Pulmonary artery endothelial cell (primary cell): ENCODE measurements around the gene CAPN13. TPM values are rescaled to one million over a fixed set of nuclear protein-coding genes. Genes with fewer than 3 reads are reported as not detected.
"Not testable (repeated sequence)": the region's sequence is repeated elsewhere in the genome, so short reads cannot be mapped to it uniquely, and the experiment has no call there.

ENCODE experiments used
- DNase-seq: peaks from one replicate; pipeline ENCODE4 v3.0.0-alpha.2; 2011; ENCODE audit warnings: low read depth, low spot score
- total RNA-seq: library from RNA; depleted of rRNA; stranded (reverse); fragments of >200 nt; gene quantifications from 2 replicates; pipeline ENCODE4 v1.2.3, GENCODE V29; 2014

The CAPN13 gene
- total RNA-seq, 1 donor from 2014 or later: not detected

- DNase-seq: no peak
Measured at GRCh38 chr2:30705711-30706533, 101.3 kb downstream of the CAPN13 start.

GRCh38 chr2:30705056-30705455 is 102.2 kb downstream of the CAPN13 start:
- DNase-seq: no peak

- no peak for DNase-seq
Measured at GRCh38 chr2:30704309-30705020, 102.8 kb downstream of the CAPN13 start.

GRCh38 chr2:30702694-30703093 is 104.6 kb downstream of the CAPN13 start:
- DNase-seq: no peak

GRCh38 chr2:30701782-30702181 is 105.5 kb downstream of the CAPN13 start:
- DNase-seq: no peak

GRCh38 chr2:30697242-30698103 is 109.8 kb downstream of the CAPN13 start:
- not testable (repeated sequence) for DNase-seq

GRCh38 chr2:30695749-30696148 is 111.5 kb downstream of the CAPN13 start:
- no peak for DNase-seq

- DNase-seq: no peak
Measured at GRCh38 chr2:30694286-30695055, 112.8 kb downstream of the CAPN13 start.

- no peak for DNase-seq
Measured at GRCh38 chr2:30693821-30694281, 113.4 kb downstream of the CAPN13 start.

GRCh38 chr2:30692829-30693275 is 114.4 kb downstream of the CAPN13 start:
- DNase-seq: no peak

GRCh38 chr2:30691948-30692828 is 115.1 kb downstream of the CAPN13 start:
- no peak for DNase-seq

- no peak for DNase-seq
Measured at GRCh38 chr2:30691091-30691947, 115.9 kb downstream of the CAPN13 start.

- no peak for DNase-seq
Measured at GRCh38 chr2:30690126-30690561, 117.1 kb downstream of the CAPN13 start.

- no peak for DNase-seq
Measured at GRCh38 chr2:30689496-30690125, 117.6 kb downstream of the CAPN13 start.

- DNase-seq: no peak
Measured at GRCh38 chr2:30688956-30689401, 118.3 kb downstream of the CAPN13 start.

- no peak for DNase-seq
Measured at GRCh38 chr2:30686669-30687068, 120.6 kb downstream of the CAPN13 start.

- no peak for DNase-seq
Measured at GRCh38 chr2:30686000-30686399, 121.2 kb downstream of the CAPN13 start.

GRCh38 chr2:30684996-30685395 is 122.2 kb downstream of the CAPN13 start:
- no peak for DNase-seq
